Activated gamma-delta T cell (primary cell): Measurements from ENCODE around the gene ACER3.
"Not testable (repeated sequence)": the region's sequence is repeated elsewhere in the genome, so short reads cannot be mapped to it uniquely, and the experiment has no call there.

ENCODE experiments used
- DNase-seq: peaks from one replicate; lab custom pipeline; 2025; lab: John Stamatoyannopoulos, UW

The ACER3 gene

DNA sequence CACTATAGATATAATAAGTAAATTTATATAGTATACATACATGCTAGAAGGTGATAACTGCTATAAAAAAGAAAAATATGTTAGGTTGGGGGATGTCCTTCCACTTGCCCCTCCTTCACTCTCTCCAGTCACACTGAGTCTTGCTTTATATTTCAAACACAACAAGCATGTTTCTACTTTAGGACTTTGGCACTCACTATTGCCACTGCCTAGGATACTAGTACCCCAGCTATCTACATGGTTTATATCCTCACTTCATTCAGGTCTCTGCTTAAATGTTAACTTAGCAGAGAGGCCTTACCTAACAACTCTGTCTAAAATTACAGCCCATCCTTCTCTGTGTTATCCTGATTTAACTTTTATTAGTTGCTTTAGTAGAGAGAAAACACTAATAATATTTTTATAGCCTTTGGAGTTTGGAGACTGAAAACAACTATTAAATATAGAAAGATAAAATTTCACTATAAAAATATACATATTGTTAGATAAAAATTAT, 134.4 kb downstream of the ACER3 start:
- no peak for DNase-seq

DNA sequence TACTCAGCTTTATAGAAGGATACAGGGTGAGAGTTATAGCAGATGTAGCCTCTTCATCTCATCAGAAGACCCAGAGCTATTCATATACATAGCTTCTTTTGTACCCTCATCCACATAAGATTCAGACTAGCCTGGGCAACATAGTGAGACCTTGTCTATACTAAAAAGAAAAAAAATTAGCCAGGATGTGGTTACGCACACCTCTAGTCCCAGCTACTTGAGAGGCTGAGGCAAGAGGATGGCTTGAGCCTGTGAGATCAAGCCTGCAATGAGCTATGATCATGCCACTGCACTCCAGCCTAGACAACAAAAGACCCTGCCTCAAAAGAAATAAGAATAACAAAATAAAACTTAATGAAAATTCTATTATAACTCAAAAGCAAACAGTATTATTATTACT, 136.8 kb downstream of the ACER3 start:
- DNase-seq, result no peak

DNA sequence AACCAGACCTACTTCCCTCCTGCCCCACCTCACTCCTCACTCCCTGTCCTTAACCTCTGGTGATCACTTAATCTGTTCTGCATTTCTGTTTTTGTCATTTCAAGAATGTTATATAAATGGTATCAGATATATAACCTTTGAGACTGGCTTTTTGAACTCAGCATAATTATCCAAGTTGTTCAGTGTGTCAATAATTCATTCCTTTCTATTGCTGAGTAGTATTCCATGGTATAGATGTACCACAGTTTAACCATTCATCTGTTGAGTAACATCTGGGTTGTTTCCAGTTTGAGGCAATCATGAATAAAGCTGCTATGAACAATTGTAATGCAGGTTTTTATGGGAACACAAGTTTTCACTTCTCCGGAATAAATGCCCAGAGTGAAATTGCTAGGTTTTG, 138.9 kb downstream of the ACER3 start:
- no peak for DNase-seq

DNA sequence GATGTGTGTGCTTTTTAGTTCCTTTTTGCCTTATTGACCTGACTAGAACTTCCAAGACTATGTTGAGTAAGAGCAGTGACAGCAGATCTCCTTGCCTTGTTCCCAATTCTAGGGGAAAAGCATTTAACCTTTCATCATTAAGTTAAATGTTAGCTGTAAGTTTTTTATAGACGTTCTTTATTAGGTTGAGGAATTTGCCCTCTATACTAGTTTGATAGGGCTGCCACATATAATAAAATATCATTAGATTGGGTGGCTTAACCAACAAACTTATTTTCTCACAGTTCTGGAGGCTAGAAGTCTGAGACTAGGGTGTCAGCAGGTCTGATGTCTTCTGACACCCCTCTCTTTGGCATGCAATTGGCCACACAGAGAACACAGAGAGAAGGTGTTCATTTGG, 140.9 kb downstream of the ACER3 start:
- DNase-seq, result no peak

DNA sequence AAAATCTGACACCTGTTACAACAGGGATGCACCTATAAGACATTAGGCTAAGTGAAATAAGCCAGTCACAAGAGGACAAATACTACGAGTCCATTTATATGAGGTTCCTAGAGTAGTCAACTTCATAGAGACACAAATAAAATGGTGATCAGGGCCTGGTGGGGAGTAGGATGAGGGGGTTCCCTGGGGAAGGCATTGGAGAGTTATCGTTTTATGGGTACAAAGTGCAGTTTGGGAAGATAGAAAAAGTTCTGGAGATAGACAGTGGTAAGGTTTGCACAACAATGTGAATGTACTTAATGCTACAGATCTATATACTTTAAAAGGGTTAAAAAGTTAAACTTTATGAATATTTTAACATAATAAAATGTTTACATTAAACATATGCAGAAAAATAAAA, 142.1 kb downstream of the ACER3 start:
- DNase-seq, result no peak

DNA sequence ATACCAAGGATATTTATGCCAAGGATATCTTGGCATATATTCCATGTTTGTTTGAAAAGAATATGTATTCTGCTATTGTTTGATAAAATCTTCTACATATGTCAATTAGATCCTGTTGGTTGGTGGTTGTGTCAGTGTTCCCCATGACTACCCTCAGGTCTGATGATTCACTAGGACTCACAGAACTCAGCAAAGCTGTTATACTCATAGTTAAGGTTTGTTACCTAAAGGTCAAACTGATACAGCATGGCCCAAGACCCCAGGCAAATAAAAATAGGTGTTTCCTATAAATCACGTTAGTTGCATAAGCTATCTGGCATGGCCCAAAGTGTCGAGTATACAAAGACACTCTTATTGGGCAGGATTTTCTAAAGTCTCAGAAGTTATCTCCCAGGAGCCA, 143.2 kb downstream of the ACER3 start:
- DNase-seq, result no peak

DNA sequence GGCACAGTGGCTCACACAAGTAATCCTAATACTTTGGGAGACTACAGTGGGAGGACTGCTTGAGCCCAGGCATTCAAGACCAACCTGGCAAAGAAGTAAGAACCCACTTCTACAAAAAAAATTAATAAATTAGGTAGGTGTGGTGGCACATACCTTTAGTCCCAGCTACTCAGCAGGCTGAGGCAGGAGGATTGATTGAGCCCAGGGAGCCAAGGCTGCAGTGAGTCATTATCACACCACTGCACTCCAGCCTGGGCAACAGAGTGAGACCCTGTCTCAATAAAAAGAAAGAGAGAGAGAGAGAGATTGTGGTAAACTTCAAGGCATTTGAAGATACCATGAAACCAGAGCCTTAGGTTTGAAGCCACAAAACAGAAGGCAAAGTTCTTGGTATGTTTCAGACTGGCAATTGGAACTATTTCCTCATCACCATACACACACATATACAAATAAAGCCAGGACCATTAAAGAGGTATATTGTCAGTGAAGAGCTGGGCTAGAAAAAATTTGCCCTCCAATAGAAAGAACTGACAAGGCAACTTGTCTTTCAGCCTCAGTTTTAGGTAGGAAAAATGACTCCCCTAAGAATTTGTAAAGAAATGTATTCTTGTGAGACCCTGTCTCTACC, 148.9 kb downstream of the ACER3 start:
- no peak for DNase-seq

DNA sequence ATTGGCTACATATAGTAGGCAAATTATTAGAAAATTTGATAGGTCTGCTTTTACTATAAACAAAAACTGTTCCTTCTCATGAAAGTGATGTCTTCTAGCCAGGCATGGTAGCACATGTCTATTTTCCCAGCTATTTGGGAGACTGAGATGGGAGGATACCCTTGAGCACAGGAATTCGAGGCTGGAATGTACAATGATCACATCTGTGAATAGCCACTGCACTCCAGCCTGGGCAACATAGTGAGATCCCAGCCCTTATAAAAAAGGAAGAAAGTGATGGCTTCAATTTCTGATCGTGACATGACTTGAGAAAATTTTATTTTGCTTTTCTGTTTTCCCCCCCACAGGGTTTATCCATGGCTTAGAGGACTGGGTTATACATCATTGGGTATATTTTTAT, 154.0 kb downstream of the ACER3 start:
- no peak for DNase-seq

DNA sequence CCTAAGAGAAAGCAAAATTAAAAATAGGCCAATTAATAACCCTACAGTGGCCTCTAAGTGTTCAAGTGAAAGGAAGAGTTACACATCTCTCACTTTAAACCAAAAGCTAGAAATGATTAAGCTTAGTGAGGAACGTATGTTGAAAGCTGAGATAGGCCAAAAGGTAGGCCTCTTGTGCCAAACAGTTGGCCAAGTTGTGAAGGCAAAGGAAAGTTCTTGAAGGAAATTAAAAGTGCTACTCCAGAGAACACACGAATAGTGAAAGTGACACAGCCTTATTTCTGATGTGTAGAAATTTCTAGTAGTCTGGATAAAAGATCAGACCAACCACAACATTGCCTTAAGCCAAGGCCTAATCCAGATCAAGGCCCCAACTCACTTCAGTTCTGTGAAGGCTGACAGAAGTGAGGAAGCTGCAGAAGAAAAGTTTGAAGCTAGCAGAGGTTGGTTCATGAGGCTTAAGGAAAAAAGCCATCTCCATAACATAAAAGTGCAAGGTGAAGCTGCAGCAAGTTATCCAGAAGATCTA, 157.7 kb downstream of the ACER3 start:
- not testable (repeated sequence) for DNase-seq

DNA sequence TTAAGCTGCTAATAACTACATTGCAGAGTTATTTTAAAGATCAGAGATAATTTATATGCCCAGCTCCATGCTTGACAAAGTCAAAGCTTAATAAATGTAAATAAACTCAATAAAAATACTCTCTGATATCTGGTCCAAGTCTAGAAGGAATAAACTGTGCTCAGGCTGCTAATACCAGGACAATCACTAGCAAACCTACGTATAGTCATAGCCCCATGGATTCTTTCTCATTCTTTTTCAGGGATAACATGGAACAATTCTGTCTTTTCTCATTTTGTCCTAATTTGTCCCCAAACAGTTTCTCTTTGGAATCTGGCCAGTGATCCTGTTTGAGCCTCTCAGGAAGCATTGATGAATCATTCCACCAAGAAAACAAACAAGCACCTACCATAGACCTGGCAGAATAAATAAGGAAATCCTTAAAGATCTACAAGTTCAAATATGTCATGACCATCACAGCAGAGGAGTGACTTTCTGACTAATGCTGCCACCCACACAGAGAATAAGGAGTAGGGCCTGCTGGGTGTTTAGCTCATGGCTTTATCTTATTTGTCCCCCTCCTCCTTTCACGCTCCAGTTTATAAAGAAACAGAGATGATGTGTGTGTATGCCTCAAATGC, 159.4 kb downstream of the ACER3 start:
- DNase-seq, result no peak

DNA sequence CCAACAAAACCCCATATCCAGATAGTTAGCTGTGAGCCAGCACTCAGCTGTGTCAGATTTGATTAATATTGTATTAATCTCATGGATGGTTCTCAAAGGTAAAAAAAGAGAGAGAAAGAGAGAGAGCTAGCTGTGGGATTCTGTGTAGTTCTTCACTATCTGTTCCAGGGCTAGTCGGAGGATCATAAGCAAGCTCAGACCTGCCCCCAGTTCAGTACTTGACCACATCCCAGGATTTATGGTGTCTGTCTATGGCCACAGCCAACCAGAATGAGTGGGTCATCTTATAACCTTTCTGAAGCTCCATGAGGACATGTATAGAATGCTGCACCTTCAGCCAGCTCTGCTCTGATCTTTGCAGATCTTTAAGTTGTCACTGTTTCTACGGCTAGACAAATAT, 160.0 kb downstream of the ACER3 start:
- no peak for DNase-seq

DNA sequence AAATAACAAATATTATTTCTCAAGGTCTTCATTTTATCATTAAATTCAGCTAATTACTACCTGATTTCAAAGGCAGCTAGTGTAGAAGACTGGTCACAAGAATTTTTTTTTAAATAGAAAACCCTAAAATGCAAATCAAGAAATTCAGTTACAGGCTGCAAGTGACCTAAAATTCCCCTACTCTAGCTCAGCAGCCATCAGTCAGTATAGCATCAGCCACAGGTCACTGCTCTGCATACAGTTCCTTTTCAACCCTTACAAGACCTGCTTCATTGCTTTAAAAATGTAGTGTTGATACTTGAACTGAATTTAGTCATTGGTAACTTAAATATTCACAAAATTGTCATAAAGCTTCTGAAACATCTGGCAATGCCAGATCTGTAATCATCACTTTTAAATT, 164.0 kb downstream of the ACER3 start:
- DNase-seq, result no peak

DNA sequence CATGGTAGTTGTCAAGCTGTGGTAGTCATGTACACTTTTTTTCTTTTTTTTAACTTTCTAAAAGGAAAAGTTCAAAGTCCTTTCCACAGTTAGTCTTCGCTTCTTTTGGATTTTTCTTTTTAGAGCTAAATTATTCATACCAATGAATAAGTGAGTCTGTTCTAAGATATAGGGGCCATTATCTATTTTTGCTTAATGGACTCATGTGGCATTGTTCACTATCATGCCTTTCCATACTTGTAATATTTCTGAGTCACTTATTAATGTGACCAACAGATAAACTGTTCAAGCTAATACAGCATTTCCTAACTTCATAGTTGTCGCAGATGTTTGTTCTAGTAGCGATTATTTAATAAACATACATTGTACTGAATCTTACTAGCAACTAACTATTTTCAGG, 165.5 kb downstream of the ACER3 start:
- no peak for DNase-seq

DNA sequence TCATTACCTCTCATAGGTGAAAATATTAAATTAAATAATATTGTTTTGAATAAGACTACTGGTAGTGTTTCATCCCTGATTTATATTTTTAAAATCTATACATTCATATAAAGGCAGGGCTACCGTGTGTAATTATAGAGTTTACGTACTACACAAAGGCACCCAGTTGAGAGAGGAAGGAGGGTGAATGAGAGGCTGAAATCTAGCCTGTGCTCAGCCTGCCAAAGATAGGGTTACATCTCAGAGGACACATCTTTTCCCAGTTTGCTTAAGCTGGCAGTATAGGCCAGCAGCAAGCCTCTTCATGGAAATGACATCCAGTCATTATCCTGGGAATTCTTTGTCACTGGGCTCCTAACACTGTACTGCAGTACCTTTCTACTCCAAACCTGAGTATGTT, 166.0 kb downstream of the ACER3 start:
- no peak for DNase-seq

DNA sequence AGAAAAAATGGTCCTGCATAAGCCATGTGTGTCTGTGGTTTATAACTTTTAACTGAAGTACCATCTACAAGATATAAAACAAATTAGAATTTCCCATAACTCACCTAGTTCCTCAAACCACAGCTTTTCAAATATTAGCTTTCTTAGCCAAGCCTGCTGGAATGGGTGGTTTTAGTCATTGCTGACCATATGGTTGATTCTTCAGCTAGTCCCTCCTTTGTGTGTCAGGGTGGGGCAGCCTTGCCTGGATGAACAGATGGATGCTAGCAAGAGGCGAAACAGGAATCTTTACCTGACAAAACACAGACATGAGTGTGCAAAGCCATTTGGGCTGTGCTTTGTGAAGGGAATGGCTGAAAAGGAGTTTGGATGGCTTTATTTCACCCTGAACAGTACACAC, 166.6 kb downstream of the ACER3 start:
- no peak for DNase-seq

DNA sequence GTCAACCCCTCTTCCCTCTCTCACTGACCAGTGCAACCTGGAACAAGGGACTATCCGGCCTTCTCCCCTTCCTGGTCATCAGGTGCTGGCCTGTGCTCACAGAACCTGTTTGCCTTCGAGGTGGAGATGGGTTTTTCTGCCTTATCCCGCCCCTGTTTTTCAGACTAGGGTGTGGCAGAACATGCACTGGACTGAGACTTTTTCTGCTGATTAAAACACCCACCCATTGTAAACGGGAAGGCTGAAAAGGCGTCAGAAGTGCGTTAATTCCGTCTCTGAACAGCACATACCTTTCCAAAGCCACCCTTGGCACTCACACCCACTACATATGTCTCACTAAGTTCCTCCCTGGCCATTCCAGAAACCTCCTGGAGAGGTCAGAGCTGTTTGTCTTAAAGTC, 169.1 kb downstream of the ACER3 start:
- no peak for DNase-seq

DNA sequence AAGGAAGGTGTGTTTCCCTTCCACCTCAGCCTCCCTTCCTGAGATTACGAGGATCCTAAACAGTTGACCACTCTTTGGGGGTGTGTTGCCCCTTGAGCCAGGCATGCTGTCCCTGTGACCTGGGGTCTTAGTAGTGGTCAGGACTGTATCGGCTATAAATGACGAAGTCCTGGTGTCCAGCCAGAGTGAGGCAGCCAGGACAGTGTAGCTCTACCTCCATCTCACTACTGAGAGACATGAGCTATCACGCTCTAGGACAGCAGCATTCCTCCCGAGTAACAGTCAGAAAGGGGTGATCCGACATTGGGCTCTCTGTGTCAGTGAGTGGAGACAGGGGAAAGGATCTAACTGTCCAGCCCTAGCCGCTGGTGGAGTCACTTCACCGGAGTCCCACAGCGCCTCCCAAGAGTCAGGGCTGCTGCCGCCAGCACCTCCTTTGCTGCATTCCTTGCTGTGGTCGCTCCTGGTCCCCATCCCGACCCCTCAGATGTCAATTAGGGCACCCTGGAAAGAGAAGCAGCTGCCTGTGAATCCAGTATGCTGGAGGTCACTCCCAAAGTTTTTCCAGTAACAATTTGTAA, 170.2 kb downstream of the ACER3 start:
- no peak for DNase-seq

DNA sequence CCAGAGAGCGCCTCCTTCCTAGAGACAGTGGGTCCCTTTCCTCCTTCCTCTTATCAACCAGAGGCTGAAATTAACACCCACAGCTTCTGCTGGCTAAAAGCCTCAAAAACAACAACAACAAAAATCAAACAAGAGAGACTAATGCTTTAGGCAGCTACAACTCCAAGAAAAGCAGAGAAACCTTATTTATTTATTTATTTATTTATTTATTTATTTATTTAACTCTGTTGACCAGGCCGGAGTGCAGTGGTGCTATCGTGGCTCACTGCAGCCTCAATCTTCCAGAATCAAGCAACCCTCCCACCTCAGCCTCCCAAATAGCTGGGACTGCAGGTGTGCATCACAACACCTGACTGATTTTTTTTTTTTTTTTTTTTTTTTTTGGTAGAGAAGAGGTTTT, 170.9 kb downstream of the ACER3 start:
- DNase-seq, result no peak

DNA sequence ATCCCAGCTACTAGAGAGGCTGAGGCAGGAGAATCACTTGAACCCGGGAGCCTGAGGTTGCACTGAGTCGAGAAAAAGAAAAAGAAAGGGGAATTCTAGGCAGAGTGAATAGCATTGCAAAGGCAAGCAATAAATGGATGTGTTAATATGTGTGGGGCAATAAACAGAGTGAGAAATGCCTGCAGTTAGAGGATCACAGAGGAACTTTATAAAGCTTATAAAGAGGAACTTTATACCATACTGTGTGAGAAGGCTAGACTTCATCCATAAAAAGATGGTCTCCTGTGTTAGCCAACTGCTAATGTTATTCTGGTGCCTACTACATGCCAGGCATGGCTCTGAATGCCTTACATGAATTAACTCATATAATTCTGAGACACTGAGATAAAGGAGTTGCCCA, 174.3 kb downstream of the ACER3 start:
- no peak for DNase-seq

DNA sequence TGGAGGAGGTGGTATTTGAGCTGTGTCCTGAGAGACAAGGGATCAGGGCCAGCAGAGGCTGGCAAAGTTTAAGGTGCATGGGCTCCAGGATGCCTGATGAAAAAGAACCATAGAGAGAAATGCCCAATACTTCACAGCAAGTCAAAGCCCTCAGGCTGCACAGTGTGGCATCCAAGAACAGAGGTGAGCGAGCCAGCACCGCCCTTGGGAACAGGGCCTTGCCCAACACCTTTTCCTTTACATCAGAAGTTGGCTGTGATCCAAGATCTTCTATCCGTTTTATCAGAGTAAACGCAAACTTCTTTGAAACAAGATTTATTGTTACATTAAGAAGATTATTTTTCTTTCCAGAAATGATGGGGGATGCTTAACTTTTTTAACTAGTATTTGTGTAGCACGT, 174.9 kb downstream of the ACER3 start:
- no peak for DNase-seq

DNA sequence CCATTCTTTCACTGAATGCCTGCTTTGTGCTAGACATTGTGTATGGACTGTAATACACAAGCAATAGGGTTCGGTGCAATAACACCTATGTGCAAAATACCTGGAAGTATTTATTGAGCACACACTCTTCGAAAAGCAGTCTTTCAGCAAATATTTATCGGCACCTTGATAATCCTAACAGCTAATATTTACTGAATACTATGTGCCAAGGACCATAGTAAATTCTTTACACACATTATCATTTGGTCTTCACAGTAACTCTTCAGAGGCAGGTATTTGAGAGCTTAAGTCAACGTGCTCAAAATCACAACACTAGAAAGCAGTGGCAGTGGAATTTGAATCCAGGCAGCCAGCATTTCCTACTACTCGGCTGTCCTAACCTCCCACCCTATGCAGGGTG, 175.7 kb downstream of the ACER3 start:
- no peak for DNase-seq

DNA sequence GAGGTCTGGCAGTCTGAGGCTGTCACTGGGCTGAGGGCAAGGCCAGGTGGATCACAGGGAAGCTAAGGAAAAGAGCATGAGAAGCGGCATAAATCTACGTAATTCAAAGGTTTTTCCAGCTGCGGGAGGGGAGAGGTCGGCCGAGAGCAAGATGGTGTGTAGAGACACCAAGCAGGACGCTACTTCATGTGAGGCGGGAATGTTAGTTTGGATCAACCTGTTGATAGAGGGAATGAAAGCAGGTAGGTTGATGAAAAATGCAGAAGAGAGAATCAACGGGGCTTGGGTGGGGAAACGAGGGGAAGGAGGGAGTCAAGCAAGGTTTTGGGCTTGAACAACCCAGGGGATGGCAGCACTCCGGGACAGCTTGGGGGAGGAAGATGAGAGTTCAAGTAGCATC, 176.3 kb downstream of the ACER3 start:
- DNase-seq, result no peak

DNA sequence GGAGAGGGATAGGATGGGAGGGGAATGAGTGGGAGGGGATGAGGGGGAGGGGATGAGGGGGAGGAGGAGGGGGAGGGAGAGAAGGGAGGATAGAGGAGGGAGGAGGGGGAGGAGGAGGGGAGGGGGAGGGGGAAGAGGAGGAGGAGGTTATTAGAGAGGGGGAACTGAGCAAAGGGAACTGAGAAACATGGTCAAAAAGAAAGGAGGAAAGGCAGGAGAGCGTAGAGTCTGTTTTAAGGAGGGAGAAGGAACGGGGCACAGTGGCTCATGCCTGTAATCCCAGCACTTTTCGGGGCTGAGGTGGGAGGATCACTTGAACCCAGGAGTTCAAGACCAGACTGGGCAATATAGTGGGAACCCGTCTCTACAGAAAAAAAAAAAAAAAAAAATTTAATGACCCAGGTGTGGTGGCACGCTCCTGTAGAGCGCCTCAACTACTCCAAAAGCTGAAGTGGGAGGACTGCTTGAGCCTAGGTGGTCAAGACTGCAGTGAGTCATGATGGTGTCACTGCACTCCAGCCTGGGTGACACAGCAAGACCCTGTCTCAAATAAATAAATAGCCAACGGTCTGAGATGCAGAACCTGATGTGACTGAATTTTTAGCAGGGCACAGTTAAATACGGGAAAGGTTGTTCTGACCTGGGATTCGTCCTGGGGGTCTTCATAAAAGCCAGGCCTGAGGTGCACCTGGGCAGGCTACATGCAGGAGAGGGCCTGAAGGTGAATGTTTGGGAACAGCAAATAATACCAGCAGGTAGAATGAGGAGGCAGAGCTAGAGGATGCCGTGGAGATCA, 177.5 kb downstream of the ACER3 start:
- no peak for DNase-seq
